CD14-positive monocyte (primary cell): ENCODE measurements around the gene GTF2I. TPM values are rescaled to one million over a fixed set of nuclear protein-coding genes. Genes with fewer than 3 reads are reported as not detected.

Experiments
- DNase-seq, 3 donors: peaks; one replicate each; pipeline ENCODE4 v3.0.0-alpha.2; 2011 to 2022
- H2AFZ ChIP-seq: 2 replicates; pipeline ENCODE4 v1.6.0; 2012; ENCODE audit warnings: mild to moderate bottlenecking, low read depth, low read length, inconsistent platforms; ENCODE audit not compliant: insufficient read depth, poor library complexity, severe bottlenecking
- H3K27ac ChIP-seq, 2 donors: 1 replicate in 1 of 2; 2 replicates in 1 of 2; pipeline ENCODE4 v1.5.1; 2012 to 2013; ENCODE audit warnings: low read length in 2 of 2, control low read depth in 1 of 2, inconsistent platforms in 1 of 2, low read depth in 1 of 2, mild to moderate bottlenecking in 1 of 2
- H3K27me3 ChIP-seq, 2 donors: one replicate each; pipeline versions ENCODE4 v1.6.0 to v1.6.1; 2011 to 2013; ENCODE audit warnings: low read length in 2 of 2; ENCODE audit not compliant: control insufficient read depth in 2 of 2, insufficient read depth in 2 of 2
- H3K36me3 ChIP-seq, 2 donors: replicated peaks in 1 of 2; 1 replicate in 1 of 2; 2 replicates in 1 of 2; pipeline versions ENCODE4 v1.5.1 to v1.6.1; 2012 to 2013; ENCODE audit warnings: low read length in 2 of 2, control low read depth in 1 of 2, inconsistent platforms in 1 of 2, mild to moderate bottlenecking in 1 of 2; ENCODE audit not compliant: insufficient read depth in 2 of 2, control insufficient read depth in 1 of 2
- H3K4me1 ChIP-seq, 2 donors: 1 replicate in 1 of 2; 2 replicates in 1 of 2; pipeline versions ENCODE4 v1.5.1 to v1.6.1; 2012 to 2013; ENCODE audit warnings: low read length in 2 of 2, control low read depth in 1 of 2, inconsistent platforms in 1 of 2, mild to moderate bottlenecking in 1 of 2, moderate library complexity in 1 of 2; ENCODE audit not compliant: insufficient read depth in 2 of 2, control insufficient read depth in 1 of 2
- H3K4me2 ChIP-seq: replicated peaks from 2 replicates; pipeline ENCODE3; 2012; ENCODE audit warnings: low read length, moderate library complexity, mild to moderate bottlenecking; ENCODE audit not compliant: poor library complexity, severe bottlenecking; ENCODE audit errors: extremely low read depth
- H3K4me3 ChIP-seq, 3 experiments: fragments of 200-600 bp in 1 of 3; sonication (generic) in 1 of 3; replicated peaks in 1 of 3; 1 replicate in 2 of 3; 2 replicates in 1 of 3; pipeline ENCODE4 v1.5.1; 2011 to 2013; ENCODE audit warnings: low read length in 3 of 3, mild to moderate bottlenecking in 3 of 3, control low read depth in 2 of 3, low read depth in 2 of 3, inconsistent platforms in 1 of 3, moderate library complexity in 1 of 3
- H3K79me2 ChIP-seq: 2 replicates; pipeline ENCODE4 v1.6.0; 2012; ENCODE audit warnings: mild to moderate bottlenecking, control low read depth, inconsistent platforms, low read length, moderate library complexity; ENCODE audit not compliant: insufficient read depth
- H3K9ac ChIP-seq: 2 replicates; pipeline ENCODE4 v1.6.0; 2017; ENCODE audit warnings: low read length, mild to moderate bottlenecking; ENCODE audit not compliant: insufficient read depth, poor library complexity, severe bottlenecking
- H3K9me3 ChIP-seq, 2 donors: replicated peaks in 1 of 2; 1 replicate in 1 of 2; 2 replicates in 1 of 2; pipeline versions ENCODE4 v1.5.1 to v1.6.1; 2012 to 2013; ENCODE audit warnings: low read length in 2 of 2, control low read depth in 1 of 2; ENCODE audit not compliant: control insufficient read depth in 1 of 2, insufficient read depth in 1 of 2
- H4K20me1 ChIP-seq: 2 replicates; pipeline ENCODE4 v1.6.0; 2012; ENCODE audit warnings: mild to moderate bottlenecking, low read length, control low read depth, moderate library complexity; ENCODE audit not compliant: insufficient read depth
- H3K27ac Mint-ChIP-seq, 7 donors: one replicate each; pipeline ENCODE4 v1.8.0; 2020; ENCODE audit warnings: mild to moderate bottlenecking in 7 of 7, mixed read lengths in 7 of 7, moderate library complexity in 6 of 7, inconsistent platforms in 2 of 7
- H3K27me3 Mint-ChIP-seq, 3 donors: one replicate each; pipeline ENCODE4 v1.8.0; 2021 to 2022; ENCODE audit warnings: low read depth in 3 of 3, mild to moderate bottlenecking in 3 of 3, mixed read lengths in 3 of 3, moderate library complexity in 3 of 3, inconsistent platforms in 1 of 3
- H3K36me3 Mint-ChIP-seq, 2 donors: one replicate each; pipeline ENCODE4 v1.8.0; 2020; ENCODE audit warnings: mixed read lengths in 2 of 2, inconsistent platforms in 1 of 2, mild to moderate bottlenecking in 1 of 2
- H3K4me1 Mint-ChIP-seq: one replicate; pipeline ENCODE4 v1.8.0; 2020; ENCODE audit warnings: mild to moderate bottlenecking, mixed read lengths
- H3K4me3 Mint-ChIP-seq, 2 donors: one replicate each; pipeline ENCODE4 v1.8.0; 2020; ENCODE audit warnings: mild to moderate bottlenecking in 2 of 2, mixed read lengths in 2 of 2, moderate library complexity in 1 of 2
- H3K9me3 Mint-ChIP-seq, 7 donors: one replicate each; pipeline ENCODE4 v1.8.0; 2020 to 2022; ENCODE audit warnings: mixed read lengths in 7 of 7, mild to moderate bottlenecking in 6 of 7, moderate library complexity in 6 of 7, inconsistent platforms in 2 of 7
- WGBS: methylation state at CpG from one replicate; pipeline ENCODE4 v1.1.5; 2013; ENCODE audit warnings: missing lambda C conversion rate; ENCODE audit not compliant: insufficient coverage; 5-methylcytosine and 5-hydroxymethylcytosine counted together
- intact Hi-C, 2 donors: fragments of 100-400 bp; cut with micrococcal nuclease; formaldehyde crosslinking; loops; one replicate each; pipeline versions ENCODE4 v1.15.0 to v1.15.1; 2023
- polyA plus RNA-seq, 3 donors: library from polyadenylated mRNA; depleted of rRNA in 1 of 3; unstranded in 2 of 3; stranded (reverse) in 1 of 3; fragments of 300-500 nt in 2 of 3; fragments of >200 nt in 1 of 3; fragmentation: Illumina TruSeq in 2 of 3; gene quantifications; 1 replicate in 2 of 3; 2 replicates in 1 of 3; pipeline ENCODE4 v1.2.3, GENCODE V29; 2012 to 2021
- TF ChIP-seq, protein P1 (sequence below): fragments of 200-600 bp; IDR thresholded peaks from one replicate; pipeline ENCODE4 v1.8.0; 2022; ENCODE audit warnings: antibody characterized with exemption, mild to moderate bottlenecking

The GTF2I gene
- polyA plus RNA-seq, 3 donors = 20.9 to 87.8 (median 28.2) TPM

- no peak overlapping the region for H3K4me3 Mint-ChIP-seq
- H3K4me1 Mint-ChIP-seq = no peaks in the 10 kb centered on the region
- Histone ChIP-seq H3K36me3 (peaks cover 40 to 65% of the 10 kb centered on the region in 2 donors), H3K79me2 (no peaks in the 10 kb centered on the region), H3K4me3 (no peak overlapping the region), H3K9me3 (no peaks in the 10 kb centered on the region), H3K27ac (no peak overlapping the region), H3K4me2 (no peak overlapping the region), H2AFZ (no peak overlapping the region), H4K20me1 (peaks cover 3% of the 10 kb centered on the region), H3K27me3 (no peaks in the 10 kb centered on the region), H3K9ac (no peak overlapping the region), H3K4me1 (no peaks in the 10 kb centered on the region)
- intact Hi-C loops = no loop called here
- TF ChIP-seq, protein P1, sequence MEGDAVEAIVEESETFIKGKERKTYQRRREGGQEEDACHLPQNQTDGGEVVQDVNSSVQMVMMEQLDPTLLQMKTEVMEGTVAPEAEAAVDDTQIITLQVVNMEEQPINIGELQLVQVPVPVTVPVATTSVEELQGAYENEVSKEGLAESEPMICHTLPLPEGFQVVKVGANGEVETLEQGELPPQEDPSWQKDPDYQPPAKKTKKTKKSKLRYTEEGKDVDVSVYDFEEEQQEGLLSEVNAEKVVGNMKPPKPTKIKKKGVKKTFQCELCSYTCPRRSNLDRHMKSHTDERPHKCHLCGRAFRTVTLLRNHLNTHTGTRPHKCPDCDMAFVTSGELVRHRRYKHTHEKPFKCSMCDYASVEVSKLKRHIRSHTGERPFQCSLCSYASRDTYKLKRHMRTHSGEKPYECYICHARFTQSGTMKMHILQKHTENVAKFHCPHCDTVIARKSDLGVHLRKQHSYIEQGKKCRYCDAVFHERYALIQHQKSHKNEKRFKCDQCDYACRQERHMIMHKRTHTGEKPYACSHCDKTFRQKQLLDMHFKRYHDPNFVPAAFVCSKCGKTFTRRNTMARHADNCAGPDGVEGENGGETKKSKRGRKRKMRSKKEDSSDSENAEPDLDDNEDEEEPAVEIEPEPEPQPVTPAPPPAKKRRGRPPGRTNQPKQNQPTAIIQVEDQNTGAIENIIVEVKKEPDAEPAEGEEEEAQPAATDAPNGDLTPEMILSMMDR = no peak
- no peak overlapping the region for H3K27ac Mint-ChIP-seq
- H3K27me3 Mint-ChIP-seq = no peaks in the 10 kb centered on the region
- no peak for DNase-seq
- WGBS = 96% methylated on average over 12 of the region's 16 CpGs
- H3K36me3 Mint-ChIP-seq = peaks cover 53 to 56% of the 10 kb centered on the region in 2 donors
- H3K9me3 Mint-ChIP-seq = no peaks in the 10 kb centered on the region
Observed at GRCh38 chr7:74722153-74722552, 64.6 kb downstream of the GTF2I start.

- H3K9ac ChIP-seq = no peak overlapping the region
- H2AFZ ChIP-seq = no peak overlapping the region
- H3K4me3 ChIP-seq = no peak overlapping the region
- no peaks in the 10 kb centered on the region for H3K27me3 Mint-ChIP-seq
- no peaks in the 10 kb centered on the region for H3K4me1 Mint-ChIP-seq
- H3K4me1 ChIP-seq = no peaks in the 10 kb centered on the region
- DNase-seq = no peak
- no peaks in the 10 kb centered on the region for H3K27me3 ChIP-seq
- H3K4me3 Mint-ChIP-seq = no peak overlapping the region
- intact Hi-C loops = no loop called here
- H3K27ac ChIP-seq = no peak overlapping the region
- no peaks in the 10 kb centered on the region for H3K79me2 ChIP-seq
- no peaks in the 10 kb centered on the region for H3K9me3 ChIP-seq
- peaks cover 3% of the 10 kb centered on the region for H4K20me1 ChIP-seq
- H3K36me3 ChIP-seq = peaks cover 16 to 42% of the 10 kb centered on the region in 2 donors
- no peak overlapping the region for H3K4me2 ChIP-seq
- H3K36me3 Mint-ChIP-seq = peaks cover 26 to 33% of the 10 kb centered on the region in 2 donors
- no CpG with 5 or more reads among the region's 1 CpG for WGBS
- H3K9me3 Mint-ChIP-seq = no peaks in the 10 kb centered on the region
- H3K27ac Mint-ChIP-seq = no peak overlapping the region
- TF ChIP-seq, protein P1 = no peak
Observed at GRCh38 chr7:74725840-74726239, 68.3 kb downstream of the GTF2I start.
